Activated CD4-positive, alpha-beta T cell treated with anti-CD3 and anti-CD28 coated beads, Interleukin-2, amount 10 ng/mL, durations not matched to agents 24 days and 14 days (primary cell): ENCODE results near the gene P2RX3. TPM values are rescaled to one million over a fixed set of nuclear protein-coding genes. Genes with fewer than 3 reads are reported as not detected.

Experiments used
- DNase-seq: peaks from one replicate; pipeline ENCODE4 v3.0.0; 2022
- H3K27ac Mint-ChIP-seq: one replicate; pipeline ENCODE4 v1.8.0; 2022; ENCODE audit warnings: mild to moderate bottlenecking, mixed read lengths
- H3K27me3 Mint-ChIP-seq: one replicate; pipeline ENCODE4 v1.8.0; 2022; ENCODE audit warnings: mixed read lengths
- H3K36me3 Mint-ChIP-seq: one replicate; pipeline ENCODE4 v1.8.0; 2022; ENCODE audit warnings: low read depth, mild to moderate bottlenecking, mixed read lengths
- H3K4me1 Mint-ChIP-seq: one replicate; pipeline ENCODE4 v1.8.0; 2021; ENCODE audit warnings: mixed read lengths
- H3K4me3 Mint-ChIP-seq: one replicate; pipeline ENCODE4 v1.8.0; 2022; ENCODE audit warnings: mild to moderate bottlenecking, moderate library complexity, mixed read lengths
- H3K9me3 Mint-ChIP-seq: one replicate; pipeline ENCODE4 v1.8.0; 2021; ENCODE audit warnings: mixed read lengths
- intact Hi-C: fragments of 100-400 bp; cut with micrococcal nuclease; formaldehyde crosslinking; loops from one replicate; pipeline ENCODE4 v1.15.1; 2023
- total RNA-seq: library from RNA; stranded (reverse); gene quantifications from 2 replicates; pipeline ENCODE4 v1.2.3, GENCODE V29; 2022

Gene P2RX3
- total RNA-seq, 1 donor from 2014 or later: not detected

- intact Hi-C loops: no loop called here
- Mint-ChIP-seq H3K36me3 (peaks cover 15% of the 10 kb centered on the region), H3K9me3 (no peaks in the 10 kb centered on the region), H3K27ac (no peak overlapping the region), H3K4me3 (no peak overlapping the region), H3K4me1 (peaks cover 2% of the 10 kb centered on the region), H3K27me3 (no peaks in the 10 kb centered on the region)
- DNase-seq: no peak
Observed at GRCh38 chr11:57305523-57305922, 32.6 kb upstream of the P2RX3 start.

- Mint-ChIP-seq H3K4me1 (peaks cover 7% of the 10 kb centered on the region), H3K27ac (no peak overlapping the region), H3K9me3 (no peaks in the 10 kb centered on the region), H3K36me3 (peaks cover 9% of the 10 kb centered on the region), H3K27me3 (no peaks in the 10 kb centered on the region), H3K4me3 (no peak overlapping the region)
- no peak for DNase-seq
- intact Hi-C loops: no loop called here
Observed at GRCh38 chr11:57306161-57306876, 31.8 kb upstream of the P2RX3 start.

- H3K36me3 Mint-ChIP-seq: peaks cover 3% of the 10 kb centered on the region
- no peak overlapping the region for H3K4me3 Mint-ChIP-seq
Observed at GRCh38 chr11:57306940-57307565, 31.1 kb upstream of the P2RX3 start.

GRCh38 chr11:57307666-57308270, 30.4 kb upstream of the P2RX3 start:
- no peaks in the 10 kb centered on the region for H3K27me3 Mint-ChIP-seq
- intact Hi-C loops: no loop called here
- no peaks in the 10 kb centered on the region for H3K9me3 Mint-ChIP-seq
- peaks cover 5% of the 10 kb centered on the region for H3K36me3 Mint-ChIP-seq
- peaks cover 14% of the 10 kb centered on the region for H3K4me1 Mint-ChIP-seq
- H3K4me3 Mint-ChIP-seq: no peak overlapping the region
- no peak overlapping the region for H3K27ac Mint-ChIP-seq
- no peak for DNase-seq

More at GRCh38 chr11:57306940-57307565, 31.1 kb upstream of the P2RX3 start:
- intact Hi-C loops: no loop called here
- H3K4me1 Mint-ChIP-seq: peaks cover 10% of the 10 kb centered on the region
- H3K27me3 Mint-ChIP-seq: no peaks in the 10 kb centered on the region
- H3K9me3 Mint-ChIP-seq: no peaks in the 10 kb centered on the region
- no peak for DNase-seq
- no peak overlapping the region for H3K27ac Mint-ChIP-seq

- Mint-ChIP-seq H3K36me3 (peaks cover 4% of the 10 kb centered on the region), H3K4me3 (no peak overlapping the region), H3K4me1 (peaks cover 14% of the 10 kb centered on the region), H3K27me3 (no peaks in the 10 kb centered on the region), H3K9me3 (no peaks in the 10 kb centered on the region), H3K27ac (no peak overlapping the region)
- intact Hi-C loops: no loop called here
- DNase-seq: no peak
Observed at GRCh38 chr11:57308426-57309060, 29.6 kb upstream of the P2RX3 start.

- H3K27ac Mint-ChIP-seq: no peak overlapping the region
- H3K4me3 Mint-ChIP-seq: no peak overlapping the region
- no peaks in the 10 kb centered on the region for H3K27me3 Mint-ChIP-seq
- intact Hi-C loops: no loop called here
- DNase-seq: no peak
- H3K36me3 Mint-ChIP-seq: peaks cover 7% of the 10 kb centered on the region
- peaks cover 14% of the 10 kb centered on the region for H3K4me1 Mint-ChIP-seq
- H3K9me3 Mint-ChIP-seq: no peaks in the 10 kb centered on the region
Observed at GRCh38 chr11:57309106-57310059, 28.8 kb upstream of the P2RX3 start.

GRCh38 chr11:57310091-57310490, 28.1 kb upstream of the P2RX3 start:
- DNase-seq: no peak
- Mint-ChIP-seq H3K9me3 (no peaks in the 10 kb centered on the region), H3K4me3 (no peak overlapping the region), H3K4me1 (peaks cover 14% of the 10 kb centered on the region), H3K36me3 (peaks cover 7% of the 10 kb centered on the region), H3K27ac (no peak overlapping the region), H3K27me3 (no peaks in the 10 kb centered on the region)
- intact Hi-C loops: no loop called here

- intact Hi-C loops: loop anchor here (1.0 kb wide), 2 partner anchors 15 to 25 kb away; partner anchors contain the start of gene SSRP1
- Mint-ChIP-seq H3K9me3 (no peaks in the 10 kb centered on the region), H3K4me3 (peak overlapping the region; percentile 68), H3K27ac (no peak overlapping the region), H3K27me3 (no peaks in the 10 kb centered on the region), H3K36me3 (peaks cover 7% of the 10 kb centered on the region), H3K4me1 (peaks cover 14% of the 10 kb centered on the region)
- DNase-seq: no peak
Observed at GRCh38 chr11:57310630-57311086, 27.5 kb upstream of the P2RX3 start.

GRCh38 chr11:57311109-57311936, 26.8 kb upstream of the P2RX3 start:
- Mint-ChIP-seq H3K27me3 (no peaks in the 10 kb centered on the region), H3K9me3 (no peaks in the 10 kb centered on the region), H3K36me3 (peaks cover 7% of the 10 kb centered on the region), H3K27ac (no peak overlapping the region), H3K4me1 (peaks cover 14% of the 10 kb centered on the region), H3K4me3 (peak overlapping the region; percentile 68)
- intact Hi-C loops: loop anchor here (1.0 kb wide), 2 partner anchors 14 to 24 kb away; partner anchors contain the start of gene SSRP1
- DNase-seq: peak; percentile 90

- Mint-ChIP-seq H3K4me3 (peak overlapping the region; percentile 54), H3K4me1 (peaks cover 11% of the 10 kb centered on the region), H3K36me3 (peaks cover 9% of the 10 kb centered on the region), H3K27me3 (no peaks in the 10 kb centered on the region), H3K27ac (no peak overlapping the region), H3K9me3 (no peaks in the 10 kb centered on the region)
- intact Hi-C loops: no loop called here
- DNase-seq: no peak
Observed at GRCh38 chr11:57312511-57313021, 25.6 kb upstream of the P2RX3 start.

- no peak for DNase-seq
- peaks cover 13% of the 10 kb centered on the region for H3K36me3 Mint-ChIP-seq
- H3K9me3 Mint-ChIP-seq: no peaks in the 10 kb centered on the region
- H3K4me1 Mint-ChIP-seq: peaks cover 11% of the 10 kb centered on the region
- no peak overlapping the region for H3K27ac Mint-ChIP-seq
- intact Hi-C loops: no loop called here
- H3K4me3 Mint-ChIP-seq: no peak overlapping the region
- no peaks in the 10 kb centered on the region for H3K27me3 Mint-ChIP-seq
Observed at GRCh38 chr11:57313071-57313787, 24.9 kb upstream of the P2RX3 start.

GRCh38 chr11:57313788-57314135, 24.4 kb upstream of the P2RX3 start:
- Mint-ChIP-seq H3K27me3 (no peaks in the 10 kb centered on the region), H3K4me3 (no peak overlapping the region), H3K9me3 (no peaks in the 10 kb centered on the region), H3K4me1 (peaks cover 11% of the 10 kb centered on the region), H3K27ac (no peak overlapping the region), H3K36me3 (peaks cover 13% of the 10 kb centered on the region)
- intact Hi-C loops: no loop called here
- no peak for DNase-seq
